Bronchial epithelial cell (primary cell): ENCODE data around the gene CRYGB. TPM values are rescaled to one million over a fixed set of nuclear protein-coding genes. Genes with fewer than 3 reads are reported as not detected.
"Not testable (repeated sequence)": the region's sequence is repeated elsewhere in the genome, so short reads cannot be mapped to it uniquely, and the experiment has no call there.

Experiments
- DNase-seq: peaks from one replicate; pipeline ENCODE4 v3.0.0-alpha.2; 2010; ENCODE audit warnings: low read depth
- FAIRE-seq: peaks from 2 replicates; lab custom pipeline; 2011; peaks lifted over from hg19 to GRCh38; lab: Jason Lieb, UNC
- H3K27me3 ChIP-seq: 2 replicates; pipeline ENCODE4 v1.5.1; 2011; ENCODE audit warnings: low read length; ENCODE audit not compliant: control insufficient read depth, insufficient read depth
- H3K36me3 ChIP-seq: 2 replicates; pipeline ENCODE4 v1.5.1; 2011; ENCODE audit warnings: low read length; ENCODE audit not compliant: control insufficient read depth, insufficient read depth
- H3K4me3 ChIP-seq: 2 replicates; pipeline ENCODE4 v1.5.1; 2011; ENCODE audit warnings: mild to moderate bottlenecking, low read depth, low read length, control low read depth
- CTCF ChIP-seq: IDR thresholded peaks from 2 replicates; pipeline ENCODE4 v1.5.1; 2011; ENCODE audit warnings: mild to moderate bottlenecking, moderate library complexity, low read length, control low read depth, inconsistent platforms; ENCODE audit not compliant: insufficient read depth, severe bottlenecking
- total RNA-seq: library from RNA; depleted of rRNA; stranded (reverse); fragments of >200 nt; gene quantifications from 2 replicates; pipeline ENCODE4 v1.2.1, GENCODE V29; 2014

The CRYGB gene
- total RNA-seq, 1 donor from 2014 or later: not detected

GRCh38 chr2:208142240-208142924 is 3.6 kb downstream of the CRYGB start:
- Histone ChIP-seq H3K36me3 (no peaks in the 10 kb centered on the region), H3K27me3 (no peaks in the 10 kb centered on the region), H3K4me3 (no peak overlapping the region)
- DNase-seq: peak; percentile 28
- no peak for FAIRE-seq
- no peak for TF ChIP-seq CTCF

DNA sequence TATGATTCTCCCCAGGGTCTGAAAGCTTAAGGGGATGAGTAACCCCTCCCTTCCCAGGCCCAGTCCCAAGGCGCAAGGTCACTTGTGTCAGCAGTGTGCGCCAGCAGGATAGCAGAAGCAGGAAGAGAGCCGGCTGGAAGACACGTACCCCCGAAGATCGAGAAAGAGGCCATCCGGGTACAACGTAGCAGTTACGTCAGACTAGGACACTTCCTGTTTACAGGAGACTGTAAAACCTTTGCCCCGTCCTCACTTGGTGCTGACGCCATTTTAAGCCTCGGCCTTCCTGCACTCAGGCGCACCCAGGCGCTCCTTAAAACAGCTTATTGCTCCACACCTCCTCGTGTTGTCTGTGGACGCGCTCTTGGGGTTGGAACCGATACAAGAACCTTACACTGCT is 6.5 kb downstream of the CRYGB start:
- no peak for DNase-seq
- no peak overlapping the region for H3K4me3 ChIP-seq
- FAIRE-seq: no peak
- H3K27me3 ChIP-seq: no peaks in the 10 kb centered on the region
- no peak for TF ChIP-seq CTCF
- no peaks in the 10 kb centered on the region for H3K36me3 ChIP-seq

DNA sequence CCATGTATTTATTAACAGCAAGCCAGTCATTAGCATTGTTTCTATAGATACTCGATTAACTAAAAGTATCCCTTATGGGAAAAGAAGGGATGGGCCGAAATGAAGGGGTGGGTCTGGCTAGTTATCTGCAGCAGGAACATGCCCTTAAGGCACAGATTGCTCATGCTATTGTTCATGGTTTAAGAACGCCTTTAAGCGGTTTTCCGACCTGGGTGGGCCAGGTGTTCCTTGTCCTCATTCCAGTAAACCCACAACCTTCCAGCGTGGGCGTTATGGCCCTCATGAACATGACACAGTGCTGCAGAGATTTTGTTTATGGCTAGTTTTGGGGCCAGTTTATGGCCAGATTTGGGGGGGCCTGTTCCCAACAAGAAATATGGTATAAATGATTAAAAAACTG is 7.6 kb downstream of the CRYGB start:
- not testable (repeated sequence) for FAIRE-seq, DNase-seq, H3K36me3 ChIP-seq, H3K4me3 ChIP-seq, H3K27me3 ChIP-seq

- DNase-seq (no peak), FAIRE-seq (no peak)
- TF ChIP-seq CTCF: no peak
- Histone ChIP-seq H3K4me3 (no peak overlapping the region), H3K36me3 (no peaks in the 10 kb centered on the region), H3K27me3 (no peaks in the 10 kb centered on the region)
Measured at GRCh38 chr2:208136716-208137094, 9.3 kb downstream of the CRYGB start.

DNA sequence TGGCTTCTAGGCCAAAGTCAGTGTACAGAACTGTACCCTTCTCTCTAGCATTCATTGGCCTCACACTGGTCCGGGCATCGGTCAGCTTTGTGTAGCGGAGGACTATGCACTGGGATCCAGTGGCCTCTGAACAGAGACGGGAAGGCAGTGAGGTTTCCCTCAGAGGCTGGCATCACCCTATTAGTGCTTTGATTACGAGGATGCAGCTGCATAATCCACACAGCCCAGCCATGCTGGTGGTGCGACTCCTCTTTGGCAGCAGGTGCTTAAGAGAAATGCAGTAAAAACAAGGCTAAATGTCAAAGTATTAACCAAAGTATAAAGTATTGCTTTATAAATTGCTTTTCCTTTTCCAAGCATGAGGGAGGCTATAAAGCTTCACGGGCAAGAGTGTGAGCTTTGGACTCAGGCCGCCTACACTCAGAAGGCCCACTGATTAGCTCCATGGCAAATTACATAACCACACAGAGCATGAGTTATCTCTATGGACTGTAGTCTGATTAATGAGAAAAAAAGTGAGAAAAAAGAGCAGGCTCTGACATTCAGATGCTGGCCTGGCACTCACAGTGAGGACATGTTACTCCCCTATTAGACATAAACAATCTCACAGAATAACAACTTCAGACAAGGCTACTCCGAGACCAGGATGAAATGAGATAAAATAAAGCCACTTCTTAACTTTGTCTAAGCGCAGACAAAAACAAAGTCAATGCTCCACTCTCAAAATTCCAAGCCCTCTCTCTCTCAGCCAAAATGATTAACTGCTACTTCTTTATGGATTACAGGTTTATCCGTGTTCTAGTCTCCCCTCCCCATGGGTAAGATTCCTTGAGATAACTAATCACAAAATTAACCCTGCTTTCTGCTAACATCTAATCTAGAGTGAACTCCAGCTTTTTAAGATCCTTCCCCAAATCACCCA is 9.9 kb downstream of the CRYGB start:
- DNase-seq (no peak), FAIRE-seq (no peak)
- no peak for TF ChIP-seq CTCF
- Histone ChIP-seq H3K4me3 (no peak overlapping the region), H3K36me3 (no peaks in the 10 kb centered on the region), H3K27me3 (no peaks in the 10 kb centered on the region)

- Histone ChIP-seq H3K36me3 (no peaks in the 10 kb centered on the region), H3K27me3 (no peaks in the 10 kb centered on the region), H3K4me3 (no peak overlapping the region)
- FAIRE-seq (no peak), DNase-seq (peak; percentile 16)
- no peak for TF ChIP-seq CTCF
Measured at GRCh38 chr2:208134928-208135586, 10.9 kb downstream of the CRYGB start.
